Neuronal stem cell (in vitro differentiated cells): ENCODE measurements around the gene SFMBT1.

Experiments used
- DNase-seq: peaks from one replicate; pipeline ENCODE4 v3.0.0-alpha.2; 2013; ENCODE audit warnings: low spot score
- H2AFZ ChIP-seq: one replicate; pipeline ENCODE4 v1.6.1; 2013; ENCODE audit warnings: mild to moderate bottlenecking, low read length, inconsistent platforms
- H2AK5ac ChIP-seq: 2 replicates; pipeline ENCODE4 v1.6.1; 2013; ENCODE audit warnings: low read depth, mild to moderate bottlenecking, inconsistent platforms, low read length, moderate library complexity, mixed read lengths
- H2BK120ac ChIP-seq: 2 replicates; pipeline ENCODE4 v1.6.1; 2013; ENCODE audit warnings: low read depth, mild to moderate bottlenecking, inconsistent platforms, low read length, moderate library complexity, mixed read lengths
- H2BK12ac ChIP-seq: one replicate; pipeline ENCODE4 v1.6.1; 2013; ENCODE audit warnings: low read length, inconsistent platforms
- H2BK15ac ChIP-seq: 2 replicates; pipeline ENCODE4 v1.6.1; 2013; ENCODE audit warnings: mild to moderate bottlenecking, low read length, inconsistent platforms, mixed read lengths
- H2BK5ac ChIP-seq: one replicate; pipeline ENCODE4 v1.6.1; 2013; ENCODE audit warnings: inconsistent platforms, mild to moderate bottlenecking, low read length, moderate library complexity
- H3K14ac ChIP-seq: one replicate; pipeline ENCODE4 v1.6.1; 2013; ENCODE audit warnings: low read length, inconsistent platforms
- H3K18ac ChIP-seq: 2 replicates; pipeline ENCODE4 v1.6.1; 2013; ENCODE audit warnings: low read length, inconsistent platforms
- H3K23ac ChIP-seq: 2 replicates; pipeline ENCODE4 v1.6.1; 2013; ENCODE audit warnings: low read depth, mild to moderate bottlenecking, mixed read lengths, low read length, inconsistent platforms; ENCODE audit not compliant: poor library complexity
- H3K27ac ChIP-seq: replicated peaks from 3 replicates; pipeline ENCODE4 v1.5.1; 2013; ENCODE audit warnings: low read length, inconsistent platforms
- H3K27me3 ChIP-seq, 3 experiments: 2 replicates each; pipeline ENCODE4 v1.6.1; 2013; ENCODE audit warnings: low read length in 3 of 3, mild to moderate bottlenecking in 2 of 3, inconsistent platforms in 1 of 3, low read depth in 1 of 3, mixed read lengths in 1 of 3, moderate library complexity in 1 of 3; ENCODE audit not compliant: control insufficient read depth in 3 of 3, insufficient read depth in 3 of 3
- H3K36me3 ChIP-seq, 2 donors: replicated peaks in 1 of 2; 2 replicates each; pipeline ENCODE4 v1.6.1; 2013; ENCODE audit warnings: low read length in 2 of 2; ENCODE audit not compliant: control insufficient read depth in 2 of 2, insufficient read depth in 2 of 2
- H3K4ac ChIP-seq: 2 replicates; pipeline ENCODE4 v1.6.1; 2013; ENCODE audit warnings: inconsistent platforms, mild to moderate bottlenecking, low read length, moderate library complexity
- H3K4me1 ChIP-seq, 2 donors: 1 replicate in 1 of 2; 2 replicates in 1 of 2; pipeline ENCODE4 v1.6.1; 2013; ENCODE audit warnings: low read length in 2 of 2, low read depth in 1 of 2; ENCODE audit not compliant: control insufficient read depth in 2 of 2, insufficient read depth in 1 of 2
- H3K4me2 ChIP-seq: one replicate; pipeline ENCODE4 v1.6.1; 2013; ENCODE audit warnings: mild to moderate bottlenecking, low read length, inconsistent platforms; ENCODE audit not compliant: insufficient read depth, poor library complexity, severe bottlenecking
- H3K4me3 ChIP-seq, 2 donors: 2 replicates each; pipeline ENCODE4 v1.5.1; 2013; ENCODE audit warnings: low read length in 2 of 2, mild to moderate bottlenecking in 2 of 2, inconsistent platforms in 1 of 2, moderate library complexity in 1 of 2
- H3K79me1 ChIP-seq: one replicate; pipeline ENCODE4 v1.6.1; 2013; ENCODE audit warnings: low read depth, mild to moderate bottlenecking, inconsistent platforms, low read length, moderate library complexity
- H3K9ac ChIP-seq: one replicate; pipeline ENCODE4 v1.6.1; 2013; ENCODE audit warnings: mild to moderate bottlenecking, low read depth, low read length, inconsistent platforms; ENCODE audit not compliant: poor library complexity
- H3K9me3 ChIP-seq, 2 donors: replicated peaks in 1 of 2; 2 replicates each; pipeline versions ENCODE3 to v1.6.1; 2013; ENCODE audit warnings: low read length in 2 of 2, mild to moderate bottlenecking in 2 of 2, inconsistent platforms in 1 of 2, low read depth in 1 of 2, mixed read lengths in 1 of 2, moderate library complexity in 1 of 2; ENCODE audit not compliant: control insufficient read depth in 2 of 2, insufficient read depth in 1 of 2
- H4K8ac ChIP-seq: one replicate; pipeline ENCODE4 v1.6.1; 2013; ENCODE audit warnings: low read depth, mild to moderate bottlenecking, inconsistent platforms, low read length, moderate library complexity
- H4K91ac ChIP-seq: one replicate; pipeline ENCODE4 v1.6.1; 2013; ENCODE audit warnings: low read length, low read depth, mild to moderate bottlenecking, inconsistent platforms; ENCODE audit not compliant: poor library complexity
- WGBS, 2 donors: extraction: QIAGEN DNeasy Blood & Tissue Kit; methylation state at CpG; one replicate each; pipeline ENCODE4 v1.1.7; 2013; ENCODE audit warnings: missing lambda C conversion rate in 2 of 2, mixed read lengths in 1 of 2; ENCODE audit not compliant: insufficient read length in 2 of 2, insufficient replicate concordance in 1 of 2; ENCODE audit errors: extremely low coverage in 2 of 2; 5-methylcytosine and 5-hydroxymethylcytosine counted together

Gene SFMBT1

DNA sequence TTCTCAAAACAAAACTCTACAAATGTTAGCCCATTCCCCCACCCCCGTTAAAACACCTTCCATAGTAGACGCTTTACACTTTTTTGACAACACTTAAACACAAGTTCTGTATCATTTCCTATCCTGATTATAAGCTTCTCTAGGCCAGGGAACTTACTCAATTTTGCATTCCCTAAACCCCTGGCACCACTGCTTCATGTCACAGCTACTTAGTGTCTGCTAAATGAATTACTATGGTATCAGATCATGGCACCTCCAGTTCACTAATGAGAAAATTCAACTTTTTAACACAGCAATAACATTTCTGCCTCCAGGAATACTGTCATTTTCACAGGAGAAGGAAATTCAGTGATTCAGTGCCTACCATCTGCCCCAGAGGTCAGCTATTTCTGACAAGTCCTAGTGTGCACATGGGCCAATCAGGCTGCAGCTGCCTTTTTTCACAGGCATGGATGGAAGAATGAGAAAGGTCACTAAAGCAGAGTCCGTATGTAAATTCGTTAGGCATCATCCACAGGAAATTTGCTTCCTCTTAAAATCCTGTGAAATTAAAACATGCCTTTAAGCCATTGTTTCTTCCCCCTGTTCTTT is 18.5 kb downstream of the SFMBT1 start:
- no peak overlapping the region for H2AK5ac ChIP-seq
- H3K4me3 ChIP-seq, result no peak overlapping the region
- H2BK15ac ChIP-seq, result no peak overlapping the region
- no peak overlapping the region for H3K14ac ChIP-seq
- no peak overlapping the region for H3K23ac ChIP-seq
- peaks cover 0 to 4% of the 10 kb centered on the region in 2 donors for H3K9me3 ChIP-seq
- H2BK5ac ChIP-seq, result no peak overlapping the region
- H2AFZ ChIP-seq, result no peak overlapping the region
- H2BK120ac ChIP-seq, result no peak overlapping the region
- 100% methylated on average over 2 of the region's 4 CpGs; no CpG with 5 or more reads in 1 of the 2 donors for WGBS, 2 donors
- H3K27ac ChIP-seq, result no peak overlapping the region
- H3K4me1 ChIP-seq, result peaks cover 1 to 12% of the 10 kb centered on the region in 2 donors
- DNase-seq, result no peak
- H3K4me2 ChIP-seq, result no peak overlapping the region
- no peaks in the 10 kb centered on the region for H3K36me3 ChIP-seq
- H4K91ac ChIP-seq, result no peak overlapping the region
- no peak overlapping the region for H3K4ac ChIP-seq
- H3K79me1 ChIP-seq, result no peaks in the 10 kb centered on the region
- H3K9ac ChIP-seq, result no peak overlapping the region
- H2BK12ac ChIP-seq, result no peak overlapping the region
- no peaks in the 10 kb centered on the region for H3K27me3 ChIP-seq
- H4K8ac ChIP-seq, result no peak overlapping the region
- no peak overlapping the region for H3K18ac ChIP-seq

DNA sequence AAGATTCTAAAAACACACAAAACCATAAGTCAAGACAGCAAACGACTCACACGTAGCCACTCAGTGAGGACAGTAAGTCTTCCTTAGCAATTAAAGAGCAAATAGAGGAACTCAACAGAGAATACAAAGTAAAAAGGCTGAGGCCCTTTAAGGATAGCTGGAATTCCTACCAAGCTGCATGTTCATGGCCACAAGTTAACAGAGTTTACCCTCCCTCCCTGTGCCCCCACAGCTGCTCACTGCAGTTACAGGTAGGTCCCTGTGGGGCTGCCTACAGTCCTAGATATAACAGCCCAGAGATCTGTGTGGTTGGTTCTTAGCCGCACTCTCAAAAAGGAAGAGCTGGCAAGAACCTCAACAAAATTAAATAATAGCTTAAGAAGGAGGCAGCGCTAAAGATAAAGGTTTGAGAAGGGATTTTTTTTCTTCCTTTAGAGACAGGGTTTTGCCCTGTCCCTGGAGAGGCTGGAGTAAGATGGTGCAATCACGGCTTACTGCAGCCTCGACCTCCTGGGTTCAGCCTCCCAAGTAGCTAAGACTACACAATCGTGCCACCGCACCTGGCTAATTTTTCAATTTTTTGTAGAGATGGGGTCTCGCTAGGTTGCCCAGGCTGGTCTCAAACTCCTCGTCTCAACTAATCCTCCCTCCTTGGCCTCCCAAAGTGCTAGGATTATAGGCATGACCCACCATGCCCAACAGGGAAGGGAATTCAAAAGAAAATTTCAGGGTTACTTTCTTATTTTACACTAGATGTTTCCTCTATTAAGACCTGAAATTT is 19.3 kb downstream of the SFMBT1 start:
- DNase-seq, result no peak
- H2BK5ac ChIP-seq, result no peak overlapping the region
- H3K14ac ChIP-seq, result no peak overlapping the region
- WGBS, 2 donors, result no CpG with 5 or more reads among the region's 10 CpGs
- no peak overlapping the region for H3K4me2 ChIP-seq
- H3K4me3 ChIP-seq, result no peak overlapping the region
- H3K36me3 ChIP-seq, result no peaks in the 10 kb centered on the region
- H3K27ac ChIP-seq, result no peak overlapping the region
- H2AFZ ChIP-seq, result no peak overlapping the region
- no peak overlapping the region for H4K8ac ChIP-seq
- H2AK5ac ChIP-seq, result no peak overlapping the region
- peaks cover 0 to 12% of the 10 kb centered on the region in 2 donors for H3K4me1 ChIP-seq
- no peak overlapping the region for H4K91ac ChIP-seq
- no peak overlapping the region for H3K23ac ChIP-seq
- no peak overlapping the region for H2BK12ac ChIP-seq
- H3K27me3 ChIP-seq, result no peaks in the 10 kb centered on the region
- H3K4ac ChIP-seq, result no peak overlapping the region
- H3K9ac ChIP-seq, result no peak overlapping the region
- no peak overlapping the region for H3K18ac ChIP-seq
- peaks cover 0 to 4% of the 10 kb centered on the region in 2 donors for H3K9me3 ChIP-seq
- no peak overlapping the region for H2BK15ac ChIP-seq
- H2BK120ac ChIP-seq, result no peak overlapping the region
- no peaks in the 10 kb centered on the region for H3K79me1 ChIP-seq

DNA sequence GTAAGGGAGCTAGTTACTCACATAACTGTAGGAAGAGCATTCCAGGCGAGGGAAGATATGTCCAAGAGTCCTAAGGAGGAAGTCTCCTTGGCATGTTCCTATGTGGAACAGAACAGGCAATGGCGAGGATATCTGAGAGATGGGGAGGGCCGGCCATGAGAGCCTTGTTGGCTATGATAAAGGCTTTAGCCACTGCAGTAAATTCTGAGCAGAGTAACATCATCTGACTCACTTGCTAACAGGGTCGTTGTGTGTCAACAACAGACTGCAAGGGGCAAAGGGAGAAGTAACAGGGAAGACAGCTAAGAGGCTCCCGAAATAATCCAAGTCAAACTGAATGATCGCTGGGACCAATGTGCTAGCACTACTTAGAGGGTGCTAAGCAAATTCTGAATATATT is 21.6 kb downstream of the SFMBT1 start:
- Histone ChIP-seq H4K91ac (no peak overlapping the region), H3K9me3 (peaks cover 0 to 4% of the 10 kb centered on the region in 2 donors), H3K79me1 (no peaks in the 10 kb centered on the region), H4K8ac (no peak overlapping the region), H2BK15ac (no peak overlapping the region), H2AFZ (no peak overlapping the region), H3K27me3 (no peaks in the 10 kb centered on the region), H2BK5ac (no peak overlapping the region), H3K4me3 (no peak overlapping the region), H3K14ac (no peak overlapping the region), H3K23ac (no peak overlapping the region), H3K4me2 (no peak overlapping the region), H3K36me3 (no peaks in the 10 kb centered on the region), H3K27ac (no peak overlapping the region), H2AK5ac (no peak overlapping the region), H3K9ac (no peak overlapping the region), H3K4ac (no peak overlapping the region), H2BK120ac (no peak overlapping the region), H3K18ac (no peak overlapping the region), H2BK12ac (no peak overlapping the region), H3K4me1 (peaks cover 0 to 9% of the 10 kb centered on the region in 2 donors)
- DNase-seq, result no peak
- WGBS, 2 donors, result no CpG with 5 or more reads among the region's 6 CpGs

DNA sequence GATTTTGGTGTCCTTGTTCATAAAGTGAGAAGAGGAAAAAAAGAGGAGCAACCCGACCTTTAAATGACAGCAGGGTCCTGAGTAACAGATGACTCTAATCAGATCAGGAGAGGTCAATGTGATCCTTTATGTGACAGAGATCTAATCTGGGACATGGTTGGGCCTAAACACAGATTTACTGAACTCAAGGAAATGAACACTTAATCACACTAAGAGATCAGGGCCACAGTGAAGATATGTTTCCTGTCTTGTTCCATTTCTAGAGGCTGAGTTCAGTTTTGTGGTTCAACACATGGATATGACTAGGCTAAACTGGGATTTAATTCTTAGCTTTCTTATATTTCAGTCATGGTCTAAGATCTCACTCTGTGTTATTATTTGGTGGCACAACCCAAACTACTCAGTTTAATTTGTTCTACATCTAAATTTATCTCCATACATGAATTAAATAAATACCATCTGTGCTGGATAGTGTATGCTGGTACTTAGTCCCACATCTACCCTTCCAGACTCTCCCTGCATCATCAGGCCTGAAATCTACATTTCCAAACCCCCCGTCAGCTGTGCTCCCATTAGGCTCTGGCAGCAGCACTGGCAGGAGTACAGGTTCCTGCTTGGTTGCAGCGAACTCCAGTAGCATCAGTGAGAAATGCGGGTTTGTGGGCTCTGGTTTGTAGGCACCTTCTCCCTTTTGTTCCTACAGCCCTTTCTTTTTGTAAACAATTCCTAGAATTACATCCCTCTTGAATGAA is 22.6 kb downstream of the SFMBT1 start:
- Histone ChIP-seq H2BK12ac (no peak overlapping the region), H3K4me1 (peaks cover 2 to 9% of the 10 kb centered on the region in 2 donors), H2BK5ac (no peak overlapping the region), H3K4me2 (no peak overlapping the region), H3K23ac (no peak overlapping the region), H3K9ac (no peak overlapping the region), H2BK120ac (no peak overlapping the region), H2AK5ac (no peak overlapping the region), H3K27ac (no peak overlapping the region), H3K18ac (no peak overlapping the region), H3K79me1 (no peaks in the 10 kb centered on the region), H3K27me3 (no peaks in the 10 kb centered on the region), H2AFZ (no peak overlapping the region), H3K36me3 (no peaks in the 10 kb centered on the region), H3K4me3 (no peak overlapping the region), H4K91ac (no peak overlapping the region), H2BK15ac (no peak overlapping the region), H3K9me3 (peaks cover 0 to 4% of the 10 kb centered on the region in 2 donors), H3K14ac (no peak overlapping the region), H4K8ac (no peak overlapping the region), H3K4ac (no peak overlapping the region)
- no peak for DNase-seq
- no CpG with 5 or more reads among the region's 4 CpGs for WGBS, 2 donors
